Heart left ventricle (tissue), 16 donors: Measurements from ENCODE around the gene NKPD1. TPM values are rescaled to one million over a fixed set of nuclear protein-coding genes. Genes with fewer than 3 reads are reported as not detected.
A peak's percentile ranks its signal among the peaks of the same experiment; 100 is the strongest.

ENCODE experiments used
- ATAC-seq, 4 donors: fragments of 200-7000 bp; cut with Tn5 transposase; one replicate each; pipeline ENCODE4 v1.9.1; 2020 to 2022; ENCODE audit warnings: moderate library complexity in 4 of 4, mild to moderate bottlenecking in 3 of 4, moderate number of reproducible peaks in 1 of 4
- DNase-seq, 5 donors: peaks; one replicate each; pipeline ENCODE4 v3.0.0-alpha.2; 2020
- H3K27ac ChIP-seq, 12 donors: fragments of 200-600 bp; sonication (generic) in 4 of 12; one replicate each; pipeline versions ENCODE4 v1.5.0 to v1.8.0; 2016 to 2022; ENCODE audit warnings: mild to moderate bottlenecking in 2 of 12
- H3K27me3 ChIP-seq, 9 donors: fragments of 200-600 bp; sonication (generic) in 2 of 9; one replicate each; pipeline versions ENCODE4 v1.5.1 to v1.8.0; 2016 to 2022; ENCODE audit warnings: mild to moderate bottlenecking in 3 of 9
- H3K36me3 ChIP-seq, 9 donors: fragments of 200-600 bp; sonication (generic) in 2 of 9; one replicate each; pipeline versions ENCODE4 v1.5.0 to v1.8.0; 2018 to 2022; ENCODE audit warnings: mild to moderate bottlenecking in 2 of 9
- H3K4me1 ChIP-seq, 12 donors: fragments of 200-600 bp; sonication (generic) in 4 of 12; one replicate each; pipeline versions ENCODE4 v1.5.0 to v1.8.0; 2016 to 2022; ENCODE audit warnings: mild to moderate bottlenecking in 3 of 12
- H3K4me3 ChIP-seq, 12 donors: fragments of 200-600 bp; sonication (generic) in 4 of 12; one replicate each; pipeline versions ENCODE4 v1.5.0 to v1.8.0; 2017 to 2022; ENCODE audit warnings: mild to moderate bottlenecking in 9 of 12, moderate library complexity in 4 of 12
- H3K9me3 ChIP-seq, 12 donors: fragments of 200-600 bp; sonication (generic) in 4 of 12; one replicate each; pipeline versions ENCODE4 v1.5.0 to v1.8.0; 2016 to 2022; ENCODE audit warnings: mild to moderate bottlenecking in 1 of 12
- CTCF ChIP-seq, 12 donors: fragments of 200-600 bp; sonication (generic) in 4 of 12; IDR thresholded peaks; one replicate each; pipeline versions ENCODE4 v1.5.0 to v1.8.0; 2018 to 2022; ENCODE audit warnings: antibody characterized with exemption in 12 of 12, mild to moderate bottlenecking in 5 of 12
- POLR2A ChIP-seq, 2 donors: fragments of 450-650 bp; IDR thresholded peaks; one replicate each; pipeline ENCODE4 v1.6.1; 2017; ENCODE audit warnings: antibody characterized with exemption in 2 of 2, mild to moderate bottlenecking in 2 of 2, moderate library complexity in 2 of 2
- WGBS, 4 donors: extraction: QIAGEN DNeasy Blood & Tissue Kit in 2 of 4; methylation state at CpG; one replicate each; pipeline versions ENCODE4 v1.1.5 to v1.1.7; 2013 to 2018; 5-methylcytosine and 5-hydroxymethylcytosine counted together
- intact Hi-C, 10 donors: fragments of 100-400 bp; cut with DNase I; formaldehyde crosslinking; loops; one replicate each; pipeline versions ENCODE4 v1.11.1 to v1.14.2; 2022
- polyA plus RNA-seq, 2 donors: library from polyadenylated mRNA; stranded (reverse); fragments of 200-250 nt; gene quantifications; one replicate each; pipeline ENCODE4 v1.2.3, GENCODE V29; 2013
- total RNA-seq, 9 donors: library from RNA; depleted of rRNA in 2 of 9; stranded (reverse); fragments of >200 nt in 2 of 9; fragmentation: NEBNext Ultra II Directional in 3 of 9; extraction: Animal tissue kit (Norgen Biotek cat#: 25700) in 3 of 9; gene quantifications; one replicate each; pipeline versions ENCODE4 v1.1.0 to v1.2.4, GENCODE V29; 2016 to 2023
- donor health status: ischemic (EF 13 %, LVEDD 7.1; RV severe dilation, severe dysfunction).
- donor health status: healthy with polysubstance abuse.
- donor health status: DM: no; HTN: yes; CAD: no.
- donor health status: DM: no; HTN: no; CAD: no.
- donor health status: ischemic (EF 25% LVEDD 6.9; RV normal size, moderate dysfunction).
- donor health status: ischemic (EF 25% LVEDD 5.7; RV mildly dilated, moderate dysfunction).
- donor health status: healthy.
- donor health status: DM: yes; HTN: yes; CAD: no.
- donor health status: ischemic (EF 35%, LVEDD 5.7; RV mildly dilated, moderate dysfunction).
- donor health status: nonischemic (EF 11% LVEDD 7.7; RV severe dilation, severe dysfunction).
- donor health status: DM: yes; HTN: yes; CAD: no.
- donor health status: PGD.
- donor health status: ischemic (EF 29% LVEDD 5.4; RV normal size, mild dysfunction).
- donor health status: nonischemic (EF 23%, LVEDD 6.1; RV moderate dilation, normal function).

The NKPD1 gene
- total and polyA plus RNA-seq, 11 donors, result 0.09 to 0.28 (median 0.14) TPM; not detected in 7

DNA sequence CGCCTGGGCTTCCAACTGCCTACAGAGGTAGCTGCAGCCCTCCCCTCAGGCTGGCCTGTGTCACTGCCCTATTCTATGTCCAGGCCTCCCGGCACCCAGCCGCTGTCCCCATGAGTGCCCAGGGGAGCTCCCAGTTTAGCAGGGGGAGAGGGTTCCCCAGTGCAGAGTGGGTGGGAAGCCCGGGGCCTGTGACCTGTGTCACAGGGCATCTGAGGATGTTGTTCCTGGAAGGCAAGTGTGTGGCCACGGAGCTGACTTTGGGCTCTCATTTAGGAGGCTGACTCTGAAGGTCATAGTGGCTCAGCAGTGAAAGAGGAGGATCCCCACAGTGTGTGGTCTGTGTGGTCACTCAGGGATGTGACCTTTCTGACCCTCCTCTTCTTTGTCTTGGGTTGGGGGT, 42.7 kb downstream of the NKPD1 start:
- Histone ChIP-seq H3K4me3 (no peak overlapping the region), H3K4me1 (peaks cover 0 to 27% (median 14%) of the 10 kb centered on the region in 12 donors), H3K27ac (no peak overlapping the region), H3K9me3 (no peaks in the 10 kb centered on the region), H3K27me3 (no peaks in the 10 kb centered on the region), H3K36me3 (no peaks in the 10 kb centered on the region)
- TF ChIP-seq POLR2A (IDR thresholded peaks at IDR 0.05) (no peak), CTCF (IDR thresholded peaks at IDR 0.05) (no peak)
- no peak for DNase-seq
- WGBS, 4 donors, result 58 to 77% (median 71%) methylated on average over 3 to 5 of the region's 5 CpGs
- no peak for ATAC-seq
- intact Hi-C loops, result no loop called here

DNA sequence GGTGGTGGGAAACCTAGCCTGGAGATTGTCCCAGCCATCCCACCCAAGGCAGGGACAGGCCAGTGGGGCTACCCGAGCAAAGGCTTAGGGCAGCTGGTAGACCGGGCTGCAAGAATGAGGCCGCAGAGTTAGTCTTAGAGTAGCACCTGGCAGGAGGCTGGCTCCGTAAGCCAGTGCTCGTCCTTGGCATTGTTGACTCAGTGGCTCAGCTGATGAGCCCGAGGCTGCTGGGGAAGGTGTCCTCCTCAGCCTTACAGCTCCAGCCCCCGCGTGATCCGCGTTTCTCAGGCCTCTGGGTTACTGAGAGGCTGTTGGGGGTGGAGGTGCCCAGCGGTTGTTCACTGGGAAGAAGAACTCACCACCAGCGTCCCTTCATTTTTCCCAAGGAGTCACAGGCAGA, 43.1 kb downstream of the NKPD1 start:
- H3K9me3 ChIP-seq, result no peaks in the 10 kb centered on the region
- no peaks in the 10 kb centered on the region for H3K27me3 ChIP-seq
- WGBS, 4 donors, result 71 to 85% (median 80%) methylated on average over 7 to 12 of the region's 12 CpGs
- no peak overlapping the region for H3K27ac ChIP-seq
- intact Hi-C loops, result no loop called here
- peaks cover 0 to 27% (median 14%) of the 10 kb centered on the region in 12 donors for H3K4me1 ChIP-seq
- ATAC-seq (peak in 1 of 4 donors; percentile 16), DNase-seq (no peak)
- H3K4me3 ChIP-seq, result no peak overlapping the region
- TF ChIP-seq POLR2A (IDR thresholded peaks at IDR 0.05) (no peak), CTCF (IDR thresholded peaks at IDR 0.05) (no peak)
- no peaks in the 10 kb centered on the region for H3K36me3 ChIP-seq

GRCh38 chr19:45117167-45117594, 43.6 kb downstream of the NKPD1 start:
- Histone ChIP-seq H3K27ac (no peak overlapping the region), H3K27me3 (no peaks in the 10 kb centered on the region), H3K9me3 (no peaks in the 10 kb centered on the region), H3K4me3 (no peak overlapping the region), H3K4me1 (peaks cover 0 to 27% (median 14%) of the 10 kb centered on the region in 12 donors), H3K36me3 (no peaks in the 10 kb centered on the region)
- DNase-seq (no peak), ATAC-seq (no peak)
- intact Hi-C loops, result no loop called here
- 62 to 80% (median 70%) methylated on average over 14 to 16 of the region's 16 CpGs for WGBS, 4 donors
- TF ChIP-seq POLR2A (IDR thresholded peaks at IDR 0.05), result no peak
- TF ChIP-seq CTCF (IDR thresholded peaks at IDR 0.05), result no peak

DNA sequence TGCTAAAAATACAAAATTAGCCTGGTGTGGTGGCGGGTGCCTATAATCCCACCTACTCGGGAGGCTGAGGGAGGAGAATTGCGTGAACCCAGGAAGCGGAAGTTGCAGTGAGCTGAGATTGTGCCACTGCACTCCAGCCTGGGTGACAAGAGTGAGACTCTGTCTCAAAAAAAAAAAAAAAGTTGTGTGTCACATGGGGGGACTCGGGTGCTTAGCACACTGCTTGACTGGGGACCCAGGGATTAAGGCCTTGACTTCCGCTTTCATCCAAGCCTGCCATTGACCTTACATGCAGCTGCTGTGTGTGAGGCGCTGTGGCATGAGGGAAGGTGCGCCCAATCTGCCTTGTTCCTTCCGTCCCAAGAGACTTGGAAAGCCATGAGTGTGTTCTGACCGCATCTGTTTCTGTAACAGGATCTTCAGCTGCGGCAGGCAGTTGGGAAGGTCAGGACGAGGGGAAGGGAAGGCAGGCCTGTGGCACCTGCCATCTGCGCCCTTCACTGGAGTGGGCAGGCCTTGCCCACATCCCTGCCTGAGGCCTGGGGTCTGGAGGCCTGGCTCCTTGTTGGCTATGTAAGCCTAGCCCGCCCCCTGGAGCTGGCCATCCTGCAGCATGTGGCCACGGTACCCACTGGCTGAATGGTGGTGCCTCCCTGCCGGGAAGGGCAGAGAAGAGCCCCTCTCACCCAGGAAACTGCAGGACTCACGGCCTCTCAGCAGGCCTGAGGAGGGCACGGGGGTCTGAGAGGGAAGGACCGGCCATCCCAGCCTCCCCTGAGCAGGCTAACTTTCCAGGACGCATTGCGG, 44.8 kb downstream of the NKPD1 start:
- WGBS, 4 donors, result 91 to 93% (median 92%) methylated on average over 18 to 21 of the region's 21 CpGs
- no peak for DNase-seq
- intact Hi-C loops, result no loop called here
- Histone ChIP-seq H3K4me1 (peaks cover 0 to 27% (median 14%) of the 10 kb centered on the region in 12 donors), H3K36me3 (no peaks in the 10 kb centered on the region), H3K27ac (peak overlapping the region in 1 of 12 donors; percentile 46), H3K9me3 (no peaks in the 10 kb centered on the region), H3K4me3 (no peak overlapping the region), H3K27me3 (no peaks in the 10 kb centered on the region)
- TF ChIP-seq POLR2A (IDR thresholded peaks at IDR 0.05), result no peak
- no peak for TF ChIP-seq CTCF (IDR thresholded peaks at IDR 0.05)
- ATAC-seq, result no peak
